ENCODE measurements around the gene CPHXL. TPM values are rescaled to one million over a fixed set of nuclear protein-coding genes. Genes with fewer than 3 reads are reported as not detected.

CPHXL gene
- not detected in 2 replicates for total RNA-seq
- long read RNA-seq, result 0 reads

GRCh38 chr16:75726390-75726789, at the start of gene CPHXL:
CPHXL (minus strand) TSS chr16:75726490; CDS start chr16:75726442, 48 bp downstream.
- H3K27me3 Mint-ChIP-seq (ENCODE audit: unreplicated experiment), result no peaks in the 10 kb centered on the region
- no peak for TF ChIP-seq CTCF (IDR thresholded peaks at IDR 0.05)
- H3K27ac Mint-ChIP-seq (ENCODE audit: unreplicated experiment), result no peak within 1 kb of the TSS
- no peak within 1 kb of the TSS for H3K4me3 Mint-ChIP-seq (ENCODE audit: unreplicated experiment)
- H3K9me3 Mint-ChIP-seq (ENCODE audit: unreplicated experiment), result peaks cover 12% of the 10 kb centered on the region
- no peaks in the 10 kb centered on the region for H3K36me3 Mint-ChIP-seq (ENCODE audit: unreplicated experiment)
- no peak for DNase-seq (ENCODE audit: extremely low spot score, unreplicated experiment)
- H3K4me1 Mint-ChIP-seq (ENCODE audit: unreplicated experiment), result no peaks in the 10 kb centered on the region

DNA sequence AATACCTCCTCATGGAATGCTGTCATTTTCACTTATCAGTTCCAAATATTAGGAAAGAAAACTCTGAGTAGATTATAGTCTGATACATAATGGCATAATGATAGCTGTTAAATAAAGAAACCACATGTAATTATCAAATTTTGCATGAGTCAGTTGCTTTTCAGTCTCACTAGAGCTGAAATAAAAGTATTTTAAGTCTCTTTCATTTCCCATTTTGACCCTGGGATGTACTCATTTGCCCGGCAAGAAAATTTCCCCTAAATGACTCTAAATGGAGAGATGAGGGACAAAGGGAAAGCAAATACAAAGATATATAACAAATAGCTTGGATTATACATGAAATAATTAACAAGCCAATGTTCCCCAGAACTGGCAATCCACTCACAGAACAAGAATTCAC, 47.9 kb upstream of the CPHXL start:
- DNase-seq (ENCODE audit: extremely low spot score, unreplicated experiment), result no peak
- no peak overlapping the region for H3K4me3 Mint-ChIP-seq (ENCODE audit: unreplicated experiment)

GRCh38 chr16:75770051-75770450, 43.8 kb upstream of the CPHXL start:
- no peak overlapping the region for H3K27ac Mint-ChIP-seq (ENCODE audit: unreplicated experiment)
- H3K9me3 Mint-ChIP-seq (ENCODE audit: unreplicated experiment), result no peaks in the 10 kb centered on the region
- no peaks in the 10 kb centered on the region for H3K4me1 Mint-ChIP-seq (ENCODE audit: unreplicated experiment)

More for the DNA sequence above, 47.9 kb upstream of the CPHXL start:
- H3K36me3 Mint-ChIP-seq (ENCODE audit: unreplicated experiment), result no peaks in the 10 kb centered on the region
- H3K27me3 Mint-ChIP-seq (ENCODE audit: unreplicated experiment), result peaks cover 30% of the 10 kb centered on the region
- TF ChIP-seq CTCF (IDR thresholded peaks at IDR 0.05), result no peak
- no peaks in the 10 kb centered on the region for H3K4me1 Mint-ChIP-seq (ENCODE audit: unreplicated experiment)
- H3K27ac Mint-ChIP-seq (ENCODE audit: unreplicated experiment), result no peak overlapping the region
- no peaks in the 10 kb centered on the region for H3K9me3 Mint-ChIP-seq (ENCODE audit: unreplicated experiment)

DNA sequence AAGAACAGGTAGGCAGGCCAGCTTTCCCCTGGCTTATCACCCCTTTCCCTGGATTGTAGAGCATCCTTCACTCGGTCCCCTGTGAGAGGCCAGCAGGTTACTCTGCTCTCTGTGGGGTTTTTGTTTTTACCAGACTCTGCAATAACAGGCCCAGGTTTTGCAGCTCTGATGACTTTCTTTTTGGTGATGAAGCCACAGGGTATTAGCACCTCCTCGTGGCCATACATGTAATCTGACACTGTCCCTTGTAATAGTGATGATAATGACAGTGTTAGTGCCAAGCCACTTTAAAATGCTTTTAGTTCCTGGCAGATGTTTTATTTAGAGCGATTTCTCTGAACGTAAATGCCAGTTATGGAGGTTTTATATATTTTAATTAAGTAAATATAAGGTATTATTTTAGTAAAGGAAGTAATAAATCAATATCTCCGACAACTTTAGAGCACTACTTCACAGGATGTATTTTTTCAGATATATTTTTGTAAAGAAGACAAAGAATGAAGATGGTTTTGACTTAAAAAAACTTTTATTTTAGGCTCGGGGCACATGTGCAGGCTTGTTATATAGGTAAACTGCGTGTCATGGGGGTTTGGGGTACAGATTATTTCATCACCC, 38.0 kb upstream of the CPHXL start:
- no peak overlapping the region for H3K27ac Mint-ChIP-seq (ENCODE audit: unreplicated experiment)
- H3K9me3 Mint-ChIP-seq (ENCODE audit: unreplicated experiment), result no peaks in the 10 kb centered on the region
- no peak overlapping the region for H3K4me3 Mint-ChIP-seq (ENCODE audit: unreplicated experiment)
- no peaks in the 10 kb centered on the region for H3K4me1 Mint-ChIP-seq (ENCODE audit: unreplicated experiment)
- peaks cover 18% of the 10 kb centered on the region for H3K27me3 Mint-ChIP-seq (ENCODE audit: unreplicated experiment)
- peak; percentile 72 for TF ChIP-seq CTCF (IDR thresholded peaks at IDR 0.05)
- no peaks in the 10 kb centered on the region for H3K36me3 Mint-ChIP-seq (ENCODE audit: unreplicated experiment)
- no peak for DNase-seq (ENCODE audit: extremely low spot score, unreplicated experiment)

More at GRCh38 chr16:75770051-75770450, 43.8 kb upstream of the CPHXL start:
- TF ChIP-seq CTCF (IDR thresholded peaks at IDR 0.05), result no peak
- H3K27me3 Mint-ChIP-seq (ENCODE audit: unreplicated experiment), result peaks cover 21% of the 10 kb centered on the region
- no peak for DNase-seq (ENCODE audit: extremely low spot score, unreplicated experiment)
- no peaks in the 10 kb centered on the region for H3K36me3 Mint-ChIP-seq (ENCODE audit: unreplicated experiment)
- H3K4me3 Mint-ChIP-seq (ENCODE audit: unreplicated experiment), result no peak overlapping the region

GRCh38 chr16:75763204-75763603, 36.9 kb upstream of the CPHXL start:
- Mint-ChIP-seq H3K36me3 (ENCODE audit: unreplicated experiment) (no peaks in the 10 kb centered on the region), H3K9me3 (ENCODE audit: unreplicated experiment) (no peaks in the 10 kb centered on the region), H3K4me3 (ENCODE audit: unreplicated experiment) (no peak overlapping the region), H3K4me1 (ENCODE audit: unreplicated experiment) (peaks cover 2% of the 10 kb centered on the region), H3K27ac (ENCODE audit: unreplicated experiment) (no peak overlapping the region), H3K27me3 (ENCODE audit: unreplicated experiment) (peaks cover 18% of the 10 kb centered on the region)
- no peak for TF ChIP-seq CTCF (IDR thresholded peaks at IDR 0.05)
- no peak for DNase-seq (ENCODE audit: extremely low spot score, unreplicated experiment)

Data from osteocyte (in vitro differentiated cells).